KOPT-K1 (cell line): ENCODE data around the gene TBCD.
A peak's percentile ranks its signal among the peaks of the same experiment; 100 is the strongest.

Experiments
- H3K27ac ChIP-seq: fragments of 200-600 bp; sonication (generic); 2 replicates; pipeline ENCODE4 v1.5.1; 2016; ENCODE audit warnings: antibody characterized with exemption, mild to moderate bottlenecking, low read depth, low read length; ENCODE audit not compliant: poor library complexity, severe bottlenecking
- H3K36me3 ChIP-seq: fragments of 200-600 bp; sonication (generic); 2 replicates; pipeline ENCODE4 v1.5.1; 2017; ENCODE audit warnings: antibody characterized with exemption, mild to moderate bottlenecking, low read length, moderate library complexity; ENCODE audit not compliant: insufficient read depth
- H3K9me3 ChIP-seq: fragments of 200-600 bp; sonication (generic); 2 replicates; pipeline ENCODE4 v1.5.1; 2017; ENCODE audit warnings: antibody characterized with exemption, low read length, mild to moderate bottlenecking; ENCODE audit not compliant: insufficient read depth, poor library complexity, severe bottlenecking

TBCD gene

DNA sequence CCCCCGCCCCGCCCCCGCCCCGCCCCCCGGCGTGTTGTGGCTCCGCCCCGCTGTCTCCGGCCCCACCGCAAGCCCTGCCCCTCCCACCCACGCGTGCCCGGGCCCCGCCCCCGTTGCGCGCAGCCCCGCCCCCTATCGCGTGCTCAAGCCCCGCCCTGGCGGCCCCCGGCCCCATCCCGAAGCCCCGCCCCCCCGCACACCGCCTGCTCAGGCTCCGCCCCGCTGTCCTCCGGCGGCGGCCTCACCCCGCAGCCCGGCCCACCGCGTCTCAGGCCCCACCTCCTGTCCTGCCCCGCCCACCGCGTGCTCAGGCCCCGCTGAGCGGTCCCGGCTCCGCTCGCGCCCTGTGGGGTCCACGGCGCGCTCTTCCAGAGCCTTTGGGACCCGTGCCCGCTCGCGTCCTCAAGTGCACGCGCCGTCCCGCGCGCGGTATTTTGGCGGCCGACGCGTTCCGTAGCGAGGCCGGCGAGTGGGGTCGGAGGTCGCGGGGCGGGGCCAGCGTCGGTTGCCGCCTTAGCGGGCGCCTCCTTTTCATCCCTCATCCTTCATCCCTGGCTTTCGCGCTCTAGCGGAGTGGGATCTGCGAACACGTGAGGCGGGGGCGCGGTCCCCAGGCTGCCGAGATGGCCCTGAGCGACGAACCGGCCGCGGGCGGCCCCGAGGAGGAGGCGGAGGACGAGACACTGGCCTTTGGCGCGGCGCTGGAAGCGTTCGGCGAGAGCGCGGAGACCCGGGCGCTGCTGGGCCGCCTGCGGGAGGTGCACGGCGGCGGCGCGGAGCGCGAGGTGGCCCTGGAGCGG, at the start of gene TBCD:
TBCD (plus strand) TSS at position 495 of the 800 bp plus-strand sequence; CDS start at position 624, 129 bp downstream.
- Histone ChIP-seq H3K9me3 (peaks cover 6% of the 10 kb centered on the region), H3K36me3 (peaks cover 15% of the 10 kb centered on the region), H3K27ac (peak within 1 kb of the TSS; percentile 78)

DNA sequence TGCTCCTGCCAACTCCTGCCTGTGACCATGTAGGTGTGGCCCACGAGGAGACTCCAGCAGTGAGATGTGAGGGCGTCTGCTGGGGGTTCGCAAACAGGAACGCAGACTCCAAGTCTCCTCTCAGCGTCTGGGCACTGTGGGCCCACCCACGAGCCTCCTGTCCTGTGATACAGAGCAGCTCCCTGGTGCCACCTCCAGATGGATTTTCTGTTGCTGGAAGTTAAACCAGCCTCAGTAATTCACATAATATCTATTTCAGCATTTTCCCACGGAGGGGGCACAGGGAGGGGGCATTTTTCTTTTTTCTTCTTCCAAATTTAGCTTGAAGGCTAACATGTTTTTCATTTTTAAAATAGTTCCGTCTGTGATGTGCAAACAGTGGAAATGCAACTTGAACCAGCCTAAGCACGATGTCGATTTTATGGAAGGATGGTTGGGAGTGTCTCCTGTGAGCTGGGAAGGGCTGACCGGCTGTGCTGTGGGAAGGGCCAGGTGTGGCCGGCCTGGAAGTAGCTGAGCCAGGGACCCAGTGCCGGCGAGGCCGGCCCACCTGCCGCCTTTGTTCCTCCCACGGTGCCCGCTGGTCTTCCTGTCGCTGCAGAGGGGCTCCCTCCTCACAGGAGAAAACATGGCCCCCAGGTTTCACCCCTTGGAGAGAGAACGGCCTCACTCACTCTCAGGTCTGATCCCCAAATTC, 49.5 kb upstream of the TBCD start:
- Histone ChIP-seq H3K27ac (no peak overlapping the region), H3K9me3 (no peaks in the 10 kb centered on the region)

DNA sequence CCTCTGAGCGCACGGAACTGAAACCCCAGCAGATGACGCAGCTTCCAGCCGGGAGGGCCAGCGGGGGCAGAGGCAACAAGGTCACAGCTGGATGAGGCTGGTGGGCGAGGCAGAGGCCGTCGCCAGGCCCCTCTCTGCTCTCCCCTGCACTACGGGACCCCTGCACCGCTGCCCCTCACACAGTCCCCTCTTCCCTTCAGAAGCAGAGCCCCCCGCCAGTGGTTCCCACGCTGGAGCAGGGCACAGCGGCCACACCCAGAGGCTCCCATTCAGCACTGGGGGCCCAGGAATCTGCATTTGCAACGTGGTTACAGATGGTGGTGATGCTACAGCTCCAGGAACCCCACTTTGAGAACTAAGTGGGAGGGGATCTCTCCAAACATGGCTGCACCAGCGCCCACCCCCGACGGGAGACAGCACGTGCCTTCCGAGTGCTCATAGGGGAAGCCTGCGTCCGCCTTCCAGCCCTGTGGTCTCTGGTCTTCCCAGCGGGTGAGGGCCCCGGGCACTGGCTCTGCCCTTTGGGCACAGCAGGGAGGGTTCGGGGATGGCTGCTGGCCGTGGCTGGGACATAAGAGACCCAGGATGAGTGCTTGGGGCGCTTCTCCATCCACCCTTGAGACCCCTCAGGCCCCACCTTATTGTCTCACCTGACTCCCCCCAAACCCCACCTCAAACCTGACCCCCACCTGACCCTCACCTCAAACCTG, 48.7 kb upstream of the TBCD start:
- H3K27ac ChIP-seq: no peak overlapping the region
- H3K36me3 ChIP-seq: no peaks in the 10 kb centered on the region
- H3K9me3 ChIP-seq: no peaks in the 10 kb centered on the region

More for the DNA sequence above, 49.5 kb upstream of the TBCD start:
- H3K36me3 ChIP-seq: no peaks in the 10 kb centered on the region

DNA sequence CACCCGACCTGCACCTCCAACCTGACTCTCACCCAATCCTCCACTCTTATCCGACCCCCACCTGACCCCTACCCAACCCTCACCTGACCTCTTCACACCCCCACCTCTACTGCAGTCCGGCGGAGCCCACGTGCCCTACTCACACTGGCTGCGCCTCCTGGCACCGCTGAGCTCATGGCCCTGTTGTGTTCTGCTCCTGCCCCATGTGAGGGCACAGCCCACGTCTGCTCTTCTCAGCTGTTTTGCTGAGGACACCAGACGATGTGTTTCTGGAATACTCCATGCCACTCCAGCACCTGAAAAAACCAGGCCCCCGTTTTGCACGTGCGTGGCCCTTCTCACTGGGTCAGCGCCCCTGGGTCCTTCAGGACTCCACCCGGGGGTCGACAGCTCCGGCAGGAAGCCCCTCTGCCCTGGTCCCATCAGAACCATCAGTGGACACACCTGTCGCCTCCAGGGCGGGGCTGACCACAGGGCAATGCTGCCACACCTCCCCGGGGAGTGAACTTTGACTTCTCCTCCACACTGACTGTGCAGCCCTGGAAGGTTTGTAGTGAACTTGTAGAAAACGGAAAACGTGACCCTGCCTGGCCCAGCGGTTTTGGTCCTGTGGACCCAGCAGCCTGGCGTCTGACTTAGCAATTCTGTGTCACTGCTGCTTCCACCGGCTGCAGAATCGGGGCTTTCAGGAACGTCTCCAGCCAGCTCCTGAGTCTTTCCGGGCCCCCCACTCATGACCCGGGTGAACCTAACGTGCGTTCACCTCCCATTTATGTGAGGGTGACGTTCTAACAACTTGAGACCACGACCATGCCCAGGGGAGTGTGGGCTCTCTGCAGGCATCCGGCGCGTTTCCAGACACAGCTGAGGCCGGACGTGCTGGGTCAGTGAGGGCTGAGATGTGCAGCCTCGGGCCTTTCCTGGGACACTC, 47.7 kb upstream of the TBCD start:
- Histone ChIP-seq H3K9me3 (no peaks in the 10 kb centered on the region), H3K36me3 (no peaks in the 10 kb centered on the region), H3K27ac (no peak overlapping the region)

DNA sequence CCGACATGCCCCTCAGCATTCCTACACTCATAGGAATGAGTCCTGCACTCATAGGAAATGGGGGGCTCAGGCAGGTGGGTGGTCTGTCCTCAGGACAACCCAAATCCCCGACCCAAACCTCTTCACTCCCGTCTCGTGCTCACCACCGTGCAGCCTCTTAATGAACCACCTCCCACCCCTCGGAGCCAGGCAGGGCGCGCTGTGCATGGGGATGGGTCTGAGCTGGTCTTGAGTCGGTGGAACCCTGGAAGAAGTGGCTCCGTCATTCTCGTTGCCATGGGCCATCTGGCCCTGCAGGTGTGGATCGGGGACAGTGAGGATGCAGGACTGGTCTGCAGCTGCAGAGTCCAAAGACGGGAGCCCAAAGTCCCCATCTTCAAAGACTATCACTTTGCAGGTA, 47.0 kb upstream of the TBCD start:
- Histone ChIP-seq H3K27ac (no peak overlapping the region), H3K36me3 (no peaks in the 10 kb centered on the region), H3K9me3 (no peaks in the 10 kb centered on the region)

DNA sequence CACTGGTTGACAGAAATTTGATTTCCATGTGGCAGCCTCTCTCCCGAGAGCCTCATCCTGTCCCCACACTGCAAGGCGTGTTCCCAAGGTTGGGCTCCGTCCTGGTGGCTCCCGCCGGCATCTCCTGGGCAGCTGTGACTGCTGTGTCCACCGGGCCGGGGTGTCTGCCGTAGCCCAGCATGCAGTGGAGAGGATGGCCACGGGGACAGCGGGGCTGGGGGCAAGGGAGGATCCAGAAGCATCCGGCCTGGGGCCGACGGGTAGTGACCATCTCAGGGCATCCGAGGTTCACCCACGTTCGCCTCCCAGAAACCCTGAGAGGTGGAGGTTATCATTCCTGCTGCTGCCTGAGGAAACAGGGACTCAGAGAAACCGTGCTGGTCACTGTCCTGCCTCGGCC, 46.1 kb upstream of the TBCD start:
- Histone ChIP-seq H3K36me3 (no peaks in the 10 kb centered on the region), H3K27ac (no peak overlapping the region), H3K9me3 (no peaks in the 10 kb centered on the region)

DNA sequence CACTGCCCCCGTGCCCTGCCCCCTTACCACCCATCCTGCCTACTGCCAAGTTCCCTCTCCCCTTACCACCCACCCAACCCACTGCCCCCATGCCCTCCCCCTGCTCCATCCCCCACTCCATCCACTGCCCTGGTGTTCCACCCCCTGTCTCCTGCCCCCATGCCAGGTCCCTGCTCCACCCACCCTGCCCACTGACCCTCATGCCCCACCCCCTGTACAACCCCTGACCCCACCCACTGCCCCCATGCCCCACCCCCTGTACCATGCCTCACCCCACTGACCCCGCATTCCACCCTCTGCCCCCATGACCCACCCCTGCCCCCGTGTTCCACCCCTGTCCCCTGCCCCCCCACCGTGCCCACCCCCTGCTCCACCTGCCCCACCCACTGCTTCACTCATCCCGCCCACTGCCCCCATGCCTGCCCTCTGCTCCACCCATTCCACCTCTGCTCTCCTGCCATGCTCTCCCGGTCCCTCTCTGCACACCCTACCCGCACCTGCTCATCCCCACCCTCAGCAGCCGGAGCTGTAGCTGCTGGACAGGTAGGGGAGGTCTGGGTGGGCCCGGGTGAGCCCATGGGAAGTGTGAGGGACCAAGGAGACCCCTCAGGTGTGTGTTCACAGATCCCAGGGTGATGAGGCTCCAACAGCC, 42.7 kb upstream of the TBCD start:
- Histone ChIP-seq H3K27ac (no peak overlapping the region), H3K9me3 (no peaks in the 10 kb centered on the region)

DNA sequence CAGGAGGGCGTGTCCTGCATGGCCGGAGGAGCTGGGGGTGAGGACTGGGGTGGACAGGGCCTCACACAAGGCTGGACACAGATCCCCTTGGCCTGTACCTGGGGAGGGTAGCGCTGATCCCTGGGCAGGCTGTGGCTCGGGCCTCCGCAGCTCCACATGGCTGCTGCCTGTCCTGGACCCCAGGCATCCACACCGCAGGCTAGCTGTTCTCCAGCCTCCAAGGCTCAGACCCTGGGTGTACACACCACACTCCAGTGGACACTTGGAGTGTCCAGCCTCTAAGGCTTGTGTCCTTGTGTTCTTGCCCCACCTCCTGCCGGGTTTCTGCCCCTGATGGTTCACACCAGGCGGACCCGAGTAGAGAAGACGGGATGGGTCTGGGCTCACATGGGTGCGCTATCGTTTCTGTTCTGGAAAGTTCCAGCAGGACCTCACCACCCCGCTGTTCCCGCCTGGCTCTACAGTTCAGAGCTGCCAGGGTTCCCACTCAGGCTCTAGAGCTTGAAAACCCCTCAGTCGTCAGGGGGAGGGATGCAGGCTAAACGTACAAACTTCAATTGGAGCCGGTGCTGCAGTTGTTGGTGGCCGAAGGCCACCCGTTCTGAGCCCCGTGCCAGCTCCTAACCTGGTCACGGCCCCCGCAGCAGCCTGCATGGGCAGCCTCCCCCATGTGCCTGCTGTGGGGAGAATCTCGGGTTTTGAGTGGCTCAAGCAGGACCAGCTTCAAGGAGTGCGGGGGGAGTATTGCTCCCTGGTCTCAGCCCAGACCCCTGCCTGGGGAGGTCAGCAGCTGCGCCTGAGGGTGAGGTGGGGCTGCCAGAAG, 42.0 kb upstream of the TBCD start:
- no peaks in the 10 kb centered on the region for H3K36me3 ChIP-seq
- no peak overlapping the region for H3K27ac ChIP-seq
- H3K9me3 ChIP-seq: no peaks in the 10 kb centered on the region

More for the DNA sequence above, 42.7 kb upstream of the TBCD start:
- H3K36me3 ChIP-seq: no peaks in the 10 kb centered on the region

DNA sequence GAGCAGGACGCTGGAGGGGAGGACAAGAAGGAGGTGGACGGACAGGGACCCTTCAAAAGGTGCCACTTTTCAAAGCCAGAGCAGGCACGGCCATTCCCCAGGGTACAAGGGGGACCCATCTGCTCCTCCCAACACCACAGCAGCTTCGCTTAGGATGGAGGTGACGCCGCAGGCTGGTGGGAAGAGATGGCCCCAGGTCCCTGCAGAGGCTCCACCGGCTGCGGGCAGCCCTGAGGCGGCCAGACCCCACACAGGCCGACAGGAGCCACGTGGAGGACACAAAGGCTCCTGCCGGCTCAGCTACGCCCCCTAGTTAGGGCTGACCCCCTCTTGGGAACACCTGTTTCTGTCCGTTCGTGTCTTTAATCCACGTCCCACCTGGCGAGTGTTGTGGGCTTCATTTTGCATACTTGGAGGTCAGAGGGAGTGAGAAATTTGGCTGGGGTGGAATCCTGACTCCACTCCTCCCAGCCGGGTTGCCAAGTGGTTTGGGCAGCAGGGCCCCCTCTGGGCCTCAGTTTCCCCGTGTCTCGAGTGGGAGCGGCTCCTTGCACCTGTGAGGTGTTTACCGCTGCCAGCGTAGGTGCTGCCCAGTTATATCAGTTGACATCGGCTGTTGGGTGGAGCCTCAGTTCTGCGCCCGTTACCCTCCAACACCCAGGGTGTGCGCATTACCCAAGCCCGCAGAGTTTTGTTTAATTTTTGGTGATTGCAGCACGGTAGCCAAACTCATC, 41.2 kb upstream of the TBCD start:
- Histone ChIP-seq H3K36me3 (no peaks in the 10 kb centered on the region), H3K27ac (no peak overlapping the region), H3K9me3 (no peaks in the 10 kb centered on the region)

DNA sequence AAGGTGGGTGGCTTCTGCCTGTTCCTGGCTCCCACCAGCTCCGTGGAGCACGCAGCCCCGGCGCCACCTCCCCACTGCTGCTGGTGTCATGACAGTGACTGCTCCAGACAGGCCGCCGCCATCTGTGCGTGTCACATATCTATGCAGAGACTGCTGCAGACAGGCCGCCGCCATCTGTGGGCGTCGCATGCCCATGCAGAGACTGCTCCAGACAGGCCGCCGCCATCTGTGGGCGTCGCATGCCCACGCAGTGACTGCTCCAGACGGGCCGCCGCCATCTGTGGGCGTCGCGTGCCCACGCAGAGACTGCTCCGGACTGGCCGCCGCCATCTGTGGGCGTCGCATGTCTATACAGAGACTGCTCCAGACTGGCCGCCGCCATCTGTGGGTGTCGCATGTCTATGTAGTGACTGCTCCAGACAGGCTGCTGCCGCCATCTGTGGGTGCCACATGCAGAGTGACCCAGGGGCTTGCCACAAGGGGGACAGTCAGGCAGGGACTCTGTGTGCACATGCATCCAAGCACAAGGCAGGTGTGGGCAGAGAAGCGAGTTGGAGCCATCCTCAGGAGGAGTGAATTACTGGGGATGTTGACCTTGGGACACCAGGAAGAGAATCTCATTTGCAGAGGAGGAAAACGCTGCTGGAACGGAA, 38.7 kb upstream of the TBCD start:
- no peaks in the 10 kb centered on the region for H3K9me3 ChIP-seq
- peaks cover under 1% of the 10 kb centered on the region; the same call in 1 of the 2 replicates for H3K36me3 ChIP-seq
- H3K27ac ChIP-seq: no peak overlapping the region

DNA sequence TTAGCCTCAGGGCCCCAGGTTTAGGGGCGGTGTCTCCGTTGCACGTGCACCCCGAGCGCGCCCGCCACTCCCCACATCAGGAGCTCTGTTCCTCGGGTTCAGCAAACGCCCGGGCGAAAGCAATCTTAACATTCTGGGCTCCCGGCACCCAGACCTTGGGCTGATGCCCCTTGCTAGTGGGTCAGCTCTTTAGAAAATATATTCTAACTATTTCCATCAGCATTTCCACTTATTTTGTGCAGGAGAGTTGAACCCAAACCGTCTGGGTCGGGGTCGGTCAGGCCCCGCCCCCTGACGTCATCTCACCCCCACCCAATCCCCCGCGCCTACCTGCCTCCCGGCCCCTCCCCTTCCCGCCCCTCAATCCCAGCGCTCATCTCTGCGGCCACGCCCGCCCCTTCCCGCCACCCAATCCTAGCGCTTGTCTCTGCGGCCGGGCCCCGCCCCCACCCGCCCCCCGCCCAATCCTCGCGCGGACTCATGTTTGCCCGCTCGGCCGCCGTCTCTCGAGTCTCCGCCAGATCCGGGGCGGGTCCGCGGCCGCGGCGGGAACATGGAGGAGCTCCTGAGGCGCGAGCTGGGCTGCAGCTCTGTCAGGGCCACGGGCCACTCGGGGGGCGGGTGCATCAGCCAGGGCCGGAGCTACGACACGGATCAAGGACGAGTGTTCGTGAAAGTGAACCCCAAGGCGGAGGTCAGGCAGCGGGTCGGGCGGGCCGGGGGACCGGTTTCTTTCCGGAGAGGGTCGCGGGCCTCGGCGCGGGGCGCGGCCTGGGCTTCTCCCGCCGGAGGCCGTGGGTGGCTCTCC, 35.5 kb upstream of the TBCD start, which contains the start of gene FN3KRP:
FN3KRP (plus strand) TSS at position 504 of the 808 bp plus-strand sequence; CDS start at position 554, 50 bp downstream.
- Histone ChIP-seq H3K9me3 (no peaks in the 10 kb centered on the region), H3K36me3 (peaks cover 32% of the 10 kb centered on the region), H3K27ac (peak within 1 kb of the TSS; percentile 74)
